NCI-H1694 treated with DMSO at 0.1 percent for 48 hours (cell line): Measurements from ENCODE around the gene FAM217B.

Experiments
- DNase-seq: peaks from one replicate; lab custom pipeline; 2025; lab: John Stamatoyannopoulos, UW

The FAM217B gene

GRCh38 chr20:59940129-59940955 is at the start of gene FAM217B, which contains the start of gene PPP1R3D:
FAM217B (plus strand) TSS chr20:59940389; CDS start chr20:59943944, 3,555 bp downstream.
PPP1R3D (minus strand) TSS chr20:59940305; CDS start chr20:59939931, 374 bp downstream.
- peak; percentile 14 for DNase-seq

DNA sequence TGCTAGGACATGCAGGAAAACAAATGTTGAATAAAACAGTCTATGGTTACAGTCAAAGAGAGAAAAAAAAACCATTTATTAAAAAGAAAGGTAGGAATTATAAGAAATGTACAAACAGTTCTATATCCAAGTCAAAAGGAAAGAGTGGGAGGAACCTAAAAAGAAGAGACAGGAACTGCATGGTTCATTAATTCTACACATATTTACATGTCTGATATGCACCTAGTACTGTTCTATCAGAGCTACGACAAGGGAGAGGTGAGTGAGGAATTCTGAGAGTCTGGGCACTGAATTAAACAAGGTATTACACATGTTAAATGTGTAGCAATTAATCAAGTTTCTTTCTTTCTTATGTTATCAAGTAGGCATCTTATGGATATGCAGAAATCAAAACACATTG is 48.6 kb upstream of the FAM217B start:
- no peak for DNase-seq

DNA sequence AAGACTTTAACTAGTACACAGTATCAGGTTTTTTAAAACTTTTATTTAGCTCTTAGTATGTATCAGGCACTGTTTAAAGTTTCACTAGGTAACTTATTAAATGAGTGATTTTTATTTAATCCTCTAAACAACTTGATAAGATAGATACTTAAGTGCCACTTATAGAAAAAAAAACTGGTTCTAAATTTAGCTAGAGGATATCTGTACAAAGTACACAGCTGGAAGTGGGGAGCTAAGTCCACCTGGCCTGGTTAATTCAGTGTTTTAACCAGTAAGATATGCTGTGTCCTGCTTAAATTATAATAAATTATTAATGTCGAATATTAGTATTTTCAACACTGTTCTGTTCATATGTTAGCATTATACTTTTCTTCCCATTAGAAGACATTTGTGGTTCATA is 44.3 kb upstream of the FAM217B start:
- DNase-seq: no peak

- no peak for DNase-seq
Observed at GRCh38 chr20:59902470-59902869, 37.7 kb upstream of the FAM217B start.

GRCh38 chr20:59903621-59904020 is 36.6 kb upstream of the FAM217B start:
- no peak for DNase-seq

DNA sequence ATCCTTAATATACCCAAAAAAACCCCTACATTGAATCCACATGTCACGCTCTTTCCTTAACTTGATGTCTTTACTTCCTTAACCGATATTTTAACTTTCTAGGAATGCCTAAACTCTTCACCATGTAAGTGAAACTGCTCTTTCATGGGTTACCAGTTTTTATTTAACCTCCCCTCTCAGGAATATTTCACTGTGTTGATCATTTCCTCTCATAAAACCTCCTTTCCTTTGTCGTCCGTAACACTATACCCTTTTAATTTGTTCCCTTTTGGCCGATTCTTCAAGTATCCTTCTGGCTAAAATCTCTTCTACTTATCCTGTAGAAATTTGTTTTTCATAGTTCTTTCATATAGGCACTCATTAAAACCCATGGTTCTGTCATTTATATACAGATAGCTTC is 31.3 kb upstream of the FAM217B start:
- DNase-seq: no peak

DNA sequence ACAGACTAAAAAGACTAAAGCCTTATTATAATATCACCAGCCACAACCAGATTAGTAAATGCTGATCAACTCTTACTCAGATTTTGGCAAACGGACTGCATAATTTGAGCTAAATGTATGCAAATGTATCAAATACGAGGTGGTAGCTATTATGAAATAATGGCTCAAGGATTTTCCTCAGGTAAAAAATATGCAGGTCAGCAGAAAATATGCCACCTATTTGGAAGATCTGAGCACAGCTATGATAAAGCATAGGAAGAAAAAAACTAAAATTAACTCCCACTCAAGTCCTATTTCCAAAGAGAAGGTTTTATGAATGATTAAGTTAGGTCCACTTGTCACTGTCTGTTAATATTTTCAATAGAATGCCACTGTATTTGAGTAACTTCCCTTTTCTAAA is 29.1 kb upstream of the FAM217B start:
- DNase-seq: no peak

DNA sequence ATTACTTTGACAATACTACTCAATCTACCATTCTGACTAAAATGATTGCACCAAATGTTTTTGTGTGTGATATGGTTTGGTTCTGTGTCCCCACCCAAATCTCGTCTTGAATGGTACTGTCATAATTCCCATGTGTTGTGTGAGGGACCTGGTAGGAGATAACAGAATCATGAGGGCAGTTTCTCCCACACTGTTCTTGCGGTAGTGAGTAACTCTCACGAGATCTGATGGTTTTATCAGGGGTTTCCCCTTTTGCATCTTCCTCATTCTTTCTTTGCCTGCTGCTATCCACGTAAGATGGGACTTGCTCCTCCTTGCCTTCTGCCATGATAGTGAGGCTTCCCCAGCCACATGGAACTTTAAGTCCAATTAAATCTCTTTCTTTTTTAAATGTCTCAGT is 27.6 kb upstream of the FAM217B start:
- DNase-seq: no peak

DNA sequence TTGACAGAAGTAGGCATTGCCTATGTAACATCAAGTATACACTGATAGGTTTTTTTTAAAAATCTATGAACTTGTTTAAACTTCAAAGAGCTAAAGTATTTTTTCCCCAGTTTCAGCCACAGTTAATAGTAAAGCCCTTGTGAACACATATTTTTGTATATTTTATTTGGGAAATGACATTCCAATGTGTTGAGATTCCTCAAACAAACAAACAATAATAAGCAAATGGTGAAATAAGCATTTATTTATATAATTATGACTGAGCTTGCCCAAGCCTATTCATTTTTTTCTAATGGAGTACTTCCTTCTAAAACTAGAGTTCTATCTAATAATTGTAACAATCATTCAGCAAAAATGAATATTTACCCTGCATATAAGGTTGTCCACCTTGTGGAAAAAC is 19.2 kb upstream of the FAM217B start:
- DNase-seq: no peak

- no peak for DNase-seq
Observed at GRCh38 chr20:59923514-59923913, 16.7 kb upstream of the FAM217B start.

DNA sequence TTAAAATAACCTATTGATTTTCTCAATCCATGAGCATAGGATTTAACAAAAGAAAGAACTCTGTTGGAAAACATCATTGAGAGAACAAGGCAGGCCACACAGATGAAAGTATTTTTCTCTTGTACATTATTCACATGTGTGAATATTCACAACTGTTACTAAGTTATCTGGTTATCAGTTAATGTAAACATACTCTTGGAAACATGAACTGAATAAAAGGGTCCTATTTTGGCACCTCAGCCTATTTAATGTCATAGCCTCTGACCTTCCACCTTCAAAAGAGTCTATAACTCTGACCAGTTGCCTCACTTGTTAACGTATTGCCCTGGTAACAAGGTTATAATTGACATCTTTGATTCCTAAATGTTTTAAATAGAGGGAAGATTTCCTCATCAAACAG is 14.8 kb upstream of the FAM217B start:
- DNase-seq: no peak

DNA sequence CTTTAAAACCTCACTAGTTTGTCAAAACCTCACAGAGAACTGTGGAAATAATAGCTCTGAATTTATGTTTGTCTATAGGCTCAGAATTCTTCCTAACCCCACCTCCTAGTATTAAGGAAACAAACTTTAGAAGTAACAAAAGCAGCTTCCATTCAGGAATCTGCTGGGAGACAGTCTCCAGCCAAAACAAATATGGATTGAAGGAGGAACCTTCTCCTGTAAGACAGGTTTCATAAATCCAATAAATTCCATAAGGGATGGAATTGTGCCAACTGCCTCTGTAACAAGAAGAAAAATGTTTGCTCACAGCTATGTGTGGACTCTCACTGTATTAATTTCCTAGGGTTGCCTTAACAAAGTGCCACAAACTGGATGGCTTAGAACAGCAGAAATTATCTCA is 14.3 kb upstream of the FAM217B start:
- DNase-seq: no peak

DNA sequence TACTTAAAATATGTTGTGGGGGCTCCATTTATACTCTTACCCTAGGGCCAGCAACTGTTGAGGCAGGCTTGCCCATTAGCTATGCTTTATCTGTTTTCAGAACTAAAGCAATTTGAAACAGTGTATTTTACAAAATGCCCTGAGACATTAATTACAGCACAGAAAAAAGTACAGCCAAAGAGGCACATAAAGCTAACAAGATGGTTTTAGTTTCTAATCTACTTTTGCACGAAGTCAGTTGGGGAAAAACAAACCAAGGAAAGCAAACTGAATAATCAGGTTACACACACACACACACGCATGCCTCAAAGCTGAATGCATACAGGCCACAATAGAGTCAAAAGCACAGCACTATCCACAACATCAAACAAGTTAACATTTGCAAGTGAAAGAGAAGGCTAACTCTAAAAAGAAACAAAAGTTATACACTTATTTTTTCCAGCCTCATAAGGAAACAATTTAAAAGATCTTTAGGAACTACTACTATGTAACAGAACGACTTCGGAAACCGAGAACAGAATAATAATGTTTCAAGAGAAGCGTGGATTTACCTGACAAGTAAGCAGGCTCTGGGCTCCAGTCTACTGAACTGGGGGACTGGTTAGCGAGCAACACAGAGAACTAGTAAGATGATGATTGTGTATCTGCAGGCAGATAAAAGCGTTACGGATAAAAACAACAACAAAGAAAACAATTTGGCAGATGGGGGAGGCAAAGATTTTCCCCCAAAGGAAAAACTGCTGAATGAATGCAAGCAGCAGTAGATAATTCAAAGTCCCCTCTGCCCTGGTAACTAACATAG is 8.5 kb upstream of the FAM217B start:
- DNase-seq: no peak

DNA sequence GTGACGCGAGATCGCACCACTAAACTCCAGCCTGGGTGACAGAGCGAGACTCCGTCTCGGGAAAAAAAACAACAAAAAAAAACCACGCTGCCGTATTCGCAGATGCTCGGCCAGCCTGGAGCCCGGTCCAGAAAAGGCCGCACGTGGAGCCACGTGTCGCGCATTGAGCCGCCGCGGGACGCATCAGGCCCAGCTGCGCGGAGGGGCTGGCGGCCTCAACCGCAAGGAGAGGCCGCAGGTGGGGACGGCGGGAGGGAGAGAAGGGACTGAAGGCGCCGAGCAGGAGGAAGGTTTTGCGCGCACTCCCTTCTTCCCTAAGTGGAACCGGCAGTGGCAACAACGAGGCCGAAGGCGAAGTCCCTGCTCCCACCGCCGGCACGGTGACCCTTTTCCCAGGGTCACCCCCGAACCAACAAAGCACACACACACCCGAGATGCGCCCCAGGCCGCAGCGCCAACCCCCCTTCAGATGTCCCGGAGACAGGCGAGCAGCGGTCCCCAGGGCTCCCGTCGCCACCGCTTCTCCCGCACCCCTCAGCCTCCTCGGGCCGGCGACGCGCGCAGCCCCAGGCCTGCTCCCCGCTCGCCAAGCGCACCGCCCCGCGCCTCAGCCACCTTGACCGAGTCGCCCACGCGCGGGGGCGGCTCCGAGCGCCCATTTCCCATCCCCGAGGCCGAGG is 7.4 kb upstream of the FAM217B start:
- no peak for DNase-seq

GRCh38 chr20:59933296-59933848 is 6.8 kb upstream of the FAM217B start, which contains the start of gene SYCP2:
SYCP2 (minus strand) TSS chr20:59933637; CDS start chr20:59922413, 11,224 bp downstream.
- DNase-seq: no peak

- DNase-seq: no peak
Observed at GRCh38 chr20:59933849-59934585, 6.2 kb upstream of the FAM217B start.

DNA sequence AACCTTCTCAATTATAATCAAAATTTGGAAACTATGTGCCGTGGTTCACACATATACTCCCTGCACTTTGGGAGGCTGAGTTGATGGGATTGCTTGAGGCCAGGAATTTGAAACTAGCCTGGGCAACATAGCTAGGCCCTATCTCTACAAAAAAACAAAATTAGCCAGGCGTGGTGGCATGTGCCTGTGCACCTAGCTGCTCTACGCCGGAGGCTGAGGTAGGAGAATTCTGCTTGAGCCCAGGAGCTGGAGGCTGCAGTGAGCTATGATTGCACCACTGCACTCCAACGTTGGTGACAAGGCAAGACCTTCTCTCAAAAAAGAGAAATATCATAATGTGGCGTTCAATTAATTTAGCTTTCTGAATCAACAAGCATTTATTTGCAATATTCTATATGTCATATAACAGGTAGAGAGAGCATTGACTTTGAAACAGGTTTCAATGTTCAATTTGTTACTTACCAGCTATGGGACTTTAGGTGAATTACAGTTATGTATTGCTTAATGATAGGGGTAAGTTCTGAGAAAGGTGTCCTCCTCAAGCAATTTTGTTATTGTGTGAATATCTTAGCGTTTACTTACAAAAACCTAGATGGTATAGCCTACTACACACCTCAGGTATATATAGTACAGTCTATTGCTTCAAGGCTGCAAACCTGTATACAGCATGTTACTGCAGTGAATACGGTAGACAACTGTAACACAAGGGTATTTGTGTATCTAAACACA is 4.6 kb upstream of the FAM217B start:
- no peak for DNase-seq

DNA sequence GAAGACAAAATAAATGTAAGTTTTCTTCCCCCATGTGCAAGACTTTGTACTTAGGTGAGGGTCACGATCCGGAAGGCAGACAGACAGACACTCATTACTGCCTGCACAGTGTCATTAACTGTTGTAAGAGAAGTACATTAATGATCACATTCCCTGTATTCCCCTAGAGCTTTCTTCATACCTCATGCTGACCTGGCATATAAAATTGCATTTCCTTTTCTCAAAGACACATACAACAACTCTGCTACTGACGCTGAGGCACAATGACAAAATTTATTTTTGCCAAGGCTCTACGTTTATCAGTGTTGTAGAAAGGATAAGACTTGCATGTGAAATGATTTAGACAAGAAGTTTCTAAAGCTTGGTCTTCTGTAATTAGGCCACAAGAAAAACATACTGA is 3.8 kb upstream of the FAM217B start:
- DNase-seq: no peak

- DNase-seq: no peak
Observed at GRCh38 chr20:59937150-59937549, 3.0 kb upstream of the FAM217B start.

GRCh38 chr20:59938221-59938620 is 2.0 kb upstream of the FAM217B start:
- no peak for DNase-seq

DNA sequence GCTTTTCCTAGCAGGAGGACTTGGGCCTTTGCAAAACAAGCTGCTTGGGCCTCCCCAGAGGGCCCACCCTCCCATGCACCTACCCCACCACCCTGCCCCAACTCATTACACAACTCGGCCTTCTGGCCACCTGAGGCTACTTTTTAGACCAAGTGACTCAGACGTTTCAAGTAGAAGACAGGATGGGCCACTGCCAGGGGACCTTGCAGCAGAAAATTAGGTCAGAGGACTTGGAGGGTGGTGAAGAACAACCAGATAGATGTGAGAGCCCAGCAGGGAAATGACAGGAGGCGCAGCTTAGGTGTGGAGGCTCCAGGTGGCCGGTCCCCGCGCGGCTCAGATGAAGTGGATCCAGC is 1.5 kb upstream of the FAM217B start:
- no peak for DNase-seq
